Tibial nerve (tissue), 4 donors: ENCODE results near the gene EVPL.

ENCODE experiments used
- CTCF ChIP-seq, 5 experiments: fragments of 200-600 bp in 3 of 5; fragments of 450-650 bp in 2 of 5; sonication (generic) in 3 of 5; IDR thresholded peaks; one replicate each; pipeline ENCODE4 v1.5.1; 2016 to 2019; ENCODE audit warnings: antibody characterized with exemption in 5 of 5, mild to moderate bottlenecking in 3 of 5, moderate library complexity in 2 of 5
- EP300 ChIP-seq, 2 donors: sonication (generic); formaldehyde crosslinking; IDR thresholded peaks; one replicate each; pipeline ENCODE4 v1.6.1; 2017; ENCODE audit warnings: antibody characterized with exemption in 2 of 2, mild to moderate bottlenecking in 1 of 2

- no peak for TF ChIP-seq CTCF (IDR thresholded peaks at IDR 0.05)
- no peak for TF ChIP-seq EP300 (IDR thresholded peaks at IDR 0.05)
Measured at GRCh38 chr17:76046064-76046463, 19.0 kb upstream of the EVPL start.
